Activated CD4-positive, alpha-beta memory T cell treated with anti-CD3 and anti-CD28 coated beads, Interleukin-2, amount 10 ng/mL, durations not matched to agents 7 days and 5 days (primary cell): ENCODE results near the gene S1PR3. TPM values are rescaled to one million over a fixed set of nuclear protein-coding genes. Genes with fewer than 3 reads are reported as not detected.

Experiments
- CTCF ChIA-PET: fragments of 350-600 bp; sonication (Branson Sonifier 250); formaldehyde crosslinking; loops from one replicate; lab custom pipeline; 2021; ENCODE audit warnings: antibody characterized with exemption, inconsistent platforms; lab: Charles Lee
- POLR2A ChIA-PET: fragments of 350-600 bp; sonication (Branson Sonifier 250); formaldehyde crosslinking; loops from one replicate; lab custom pipeline; 2021; ENCODE audit warnings: antibody characterized with exemption; lab: Charles Lee
- DNase-seq: peaks from one replicate; pipeline ENCODE4 v3.0.0-alpha.2; 2020
- H3K27ac Mint-ChIP-seq: one replicate; pipeline ENCODE4 v1.8.0; 2021; ENCODE audit warnings: mild to moderate bottlenecking, mixed read lengths
- H3K27me3 Mint-ChIP-seq: one replicate; pipeline ENCODE4 v1.8.0; 2021; ENCODE audit warnings: mixed read lengths
- H3K36me3 Mint-ChIP-seq: one replicate; pipeline ENCODE4 v1.8.0; 2021; ENCODE audit warnings: low read depth, mixed read lengths
- H3K4me1 Mint-ChIP-seq: one replicate; pipeline ENCODE4 v1.8.0; 2021; ENCODE audit warnings: mixed read lengths
- H3K4me3 Mint-ChIP-seq: one replicate; pipeline ENCODE4 v1.8.0; 2021; ENCODE audit warnings: mild to moderate bottlenecking, mixed read lengths
- H3K9me3 Mint-ChIP-seq: one replicate; pipeline ENCODE4 v1.8.0; 2021; ENCODE audit warnings: mixed read lengths
- total RNA-seq, 2 experiments: library from RNA; stranded (reverse); gene quantifications; one replicate each; pipeline ENCODE4 v1.2.3, GENCODE V29; 2021

The S1PR3 gene
- total RNA-seq, 2 experiments from 2014 or later = not detected

- Mint-ChIP-seq H3K27me3 (peaks cover 4% of the 10 kb centered on the region), H3K9me3 (no peaks in the 10 kb centered on the region)
Observed at GRCh38 chr9:88953381-88954029, 37.8 kb upstream of the S1PR3 start.

GRCh38 chr9:88954066-88954465 is 37.2 kb upstream of the S1PR3 start:
- Mint-ChIP-seq H3K4me3 (no peak overlapping the region), H3K36me3 (no peaks in the 10 kb centered on the region), H3K9me3 (no peaks in the 10 kb centered on the region), H3K4me1 (peaks cover 9% of the 10 kb centered on the region), H3K27me3 (peaks cover 4% of the 10 kb centered on the region), H3K27ac (no peak overlapping the region)
- no peak for DNase-seq
- ChIA-PET CTCF (no interaction called here), POLR2A (no interaction called here)

More at GRCh38 chr9:88953381-88954029, 37.8 kb upstream of the S1PR3 start:
- H3K4me3 Mint-ChIP-seq = no peak overlapping the region
- no peaks in the 10 kb centered on the region for H3K36me3 Mint-ChIP-seq
- DNase-seq = no peak
- no peak overlapping the region for H3K27ac Mint-ChIP-seq
- H3K4me1 Mint-ChIP-seq = peaks cover 9% of the 10 kb centered on the region
- ChIA-PET POLR2A (no interaction called here), CTCF (no interaction called here)

- H3K27me3 Mint-ChIP-seq = peaks cover 4% of the 10 kb centered on the region
Observed at GRCh38 chr9:88957526-88957925, 33.7 kb upstream of the S1PR3 start.

GRCh38 chr9:88959727-88960469 is 31.4 kb upstream of the S1PR3 start:
- ChIA-PET CTCF (no interaction called here), POLR2A (no interaction called here)
- Mint-ChIP-seq H3K27me3 (peaks cover 8% of the 10 kb centered on the region), H3K4me3 (no peak overlapping the region), H3K36me3 (no peaks in the 10 kb centered on the region), H3K9me3 (no peaks in the 10 kb centered on the region), H3K27ac (no peak overlapping the region), H3K4me1 (no peaks in the 10 kb centered on the region)
- DNase-seq = no peak

More at GRCh38 chr9:88957526-88957925, 33.7 kb upstream of the S1PR3 start:
- Mint-ChIP-seq H3K27ac (no peak overlapping the region), H3K4me3 (no peak overlapping the region), H3K9me3 (no peaks in the 10 kb centered on the region), H3K36me3 (no peaks in the 10 kb centered on the region), H3K4me1 (no peaks in the 10 kb centered on the region)
- CTCF ChIA-PET = no interaction called here
- DNase-seq = no peak
- POLR2A ChIA-PET = no interaction called here

- DNase-seq = no peak
- Mint-ChIP-seq H3K4me3 (no peak overlapping the region), H3K27ac (no peak overlapping the region), H3K9me3 (no peaks in the 10 kb centered on the region), H3K4me1 (no peaks in the 10 kb centered on the region), H3K27me3 (peaks cover 7% of the 10 kb centered on the region), H3K36me3 (no peaks in the 10 kb centered on the region)
- ChIA-PET CTCF (no interaction called here), POLR2A (no interaction called here)
Observed at GRCh38 chr9:88960632-88961031, 30.6 kb upstream of the S1PR3 start.

- ChIA-PET CTCF (no interaction called here), POLR2A (no interaction called here)
- Mint-ChIP-seq H3K36me3 (no peaks in the 10 kb centered on the region), H3K4me1 (no peaks in the 10 kb centered on the region), H3K27me3 (peaks cover 7% of the 10 kb centered on the region), H3K9me3 (no peaks in the 10 kb centered on the region), H3K4me3 (no peak overlapping the region), H3K27ac (no peak overlapping the region)
- DNase-seq = no peak
Observed at GRCh38 chr9:88965473-88965872, 25.8 kb upstream of the S1PR3 start.

GRCh38 chr9:88966894-88967676 is 24.2 kb upstream of the S1PR3 start:
- POLR2A ChIA-PET = no interaction called here
- Mint-ChIP-seq H3K9me3 (no peaks in the 10 kb centered on the region), H3K27me3 (peaks cover 7% of the 10 kb centered on the region), H3K36me3 (no peaks in the 10 kb centered on the region), H3K4me1 (no peaks in the 10 kb centered on the region), H3K27ac (no peak overlapping the region), H3K4me3 (no peak overlapping the region)
- no peak for DNase-seq
- CTCF ChIA-PET = no interaction called here

GRCh38 chr9:88968799-88969198 is 22.5 kb upstream of the S1PR3 start:
- no peaks in the 10 kb centered on the region for H3K4me1 Mint-ChIP-seq
- H3K27ac Mint-ChIP-seq = no peak overlapping the region
- peaks cover 4% of the 10 kb centered on the region for H3K27me3 Mint-ChIP-seq
- CTCF ChIA-PET = no interaction called here
- no peak for DNase-seq
- POLR2A ChIA-PET = no interaction called here
- H3K36me3 Mint-ChIP-seq = no peaks in the 10 kb centered on the region
- H3K9me3 Mint-ChIP-seq = no peaks in the 10 kb centered on the region
- H3K4me3 Mint-ChIP-seq = no peak overlapping the region

- Mint-ChIP-seq H3K9me3 (no peaks in the 10 kb centered on the region), H3K27ac (no peak overlapping the region), H3K4me1 (no peaks in the 10 kb centered on the region), H3K4me3 (no peak overlapping the region), H3K27me3 (no peaks in the 10 kb centered on the region), H3K36me3 (no peaks in the 10 kb centered on the region)
- ChIA-PET CTCF (no interaction called here), POLR2A (no interaction called here)
- DNase-seq = no peak
Observed at GRCh38 chr9:88969646-88970373, 21.5 kb upstream of the S1PR3 start.

GRCh38 chr9:88971131-88971960 is 19.9 kb upstream of the S1PR3 start:
- H3K27ac Mint-ChIP-seq = no peak overlapping the region
- POLR2A ChIA-PET = no interaction called here
- H3K36me3 Mint-ChIP-seq = no peaks in the 10 kb centered on the region
- DNase-seq = no peak
- CTCF ChIA-PET = no interaction called here
- no peak overlapping the region for H3K4me3 Mint-ChIP-seq
- no peaks in the 10 kb centered on the region for H3K9me3 Mint-ChIP-seq
- H3K27me3 Mint-ChIP-seq = no peaks in the 10 kb centered on the region
- H3K4me1 Mint-ChIP-seq = no peaks in the 10 kb centered on the region

- ChIA-PET POLR2A (no interaction called here), CTCF (no interaction called here)
- H3K36me3 Mint-ChIP-seq = no peaks in the 10 kb centered on the region
Observed at GRCh38 chr9:88972401-88972800, 18.9 kb upstream of the S1PR3 start.

GRCh38 chr9:88973281-88974045 is 17.8 kb upstream of the S1PR3 start:
- no peaks in the 10 kb centered on the region for H3K4me1 Mint-ChIP-seq
- ChIA-PET CTCF (no interaction called here), POLR2A (no interaction called here)
- no peak for DNase-seq
- no peak overlapping the region for H3K4me3 Mint-ChIP-seq
- no peaks in the 10 kb centered on the region for H3K36me3 Mint-ChIP-seq
- H3K9me3 Mint-ChIP-seq = no peaks in the 10 kb centered on the region
- no peak overlapping the region for H3K27ac Mint-ChIP-seq
- no peaks in the 10 kb centered on the region for H3K27me3 Mint-ChIP-seq

More at GRCh38 chr9:88972401-88972800, 18.9 kb upstream of the S1PR3 start:
- Mint-ChIP-seq H3K4me3 (no peak overlapping the region), H3K9me3 (no peaks in the 10 kb centered on the region), H3K27ac (no peak overlapping the region), H3K27me3 (no peaks in the 10 kb centered on the region), H3K4me1 (no peaks in the 10 kb centered on the region)
- no peak for DNase-seq
